Naive B cell (primary cell): ENCODE measurements around the gene MTMR12. TPM values are rescaled to one million over a fixed set of nuclear protein-coding genes. Genes with fewer than 3 reads are reported as not detected.

Experiments
- ATAC-seq, 2 donors: fragments of 150-1000 bp; cut with Tn5 transposase; 2 replicates each; pipeline ENCODE4 v1.10.0; 2021; ENCODE audit warnings: low read depth in 2 of 2, mild to moderate bottlenecking in 2 of 2, moderate library complexity in 2 of 2
- DNase-seq: peaks from one replicate; pipeline ENCODE4 v3.0.0; 2022
- H3K27ac Mint-ChIP-seq, 6 donors: one replicate each; pipeline ENCODE4 v1.8.0; 2020 to 2022; ENCODE audit warnings: mild to moderate bottlenecking in 6 of 6, mixed read lengths in 6 of 6, moderate library complexity in 5 of 6, inconsistent platforms in 2 of 6
- H3K27me3 Mint-ChIP-seq, 3 donors: one replicate each; pipeline ENCODE4 v1.8.0; 2021 to 2022; ENCODE audit warnings: mixed read lengths in 3 of 3, mild to moderate bottlenecking in 1 of 3
- H3K36me3 Mint-ChIP-seq, 2 donors: one replicate each; pipeline ENCODE4 v1.8.0; 2020 to 2022; ENCODE audit warnings: mixed read lengths in 2 of 2, inconsistent platforms in 1 of 2, mild to moderate bottlenecking in 1 of 2
- H3K4me1 Mint-ChIP-seq, 3 donors: one replicate each; pipeline ENCODE4 v1.8.0; 2020 to 2022; ENCODE audit warnings: mixed read lengths in 3 of 3, inconsistent platforms in 1 of 3, mild to moderate bottlenecking in 1 of 3, moderate library complexity in 1 of 3
- H3K4me3 Mint-ChIP-seq, 8 donors: one replicate each; pipeline ENCODE4 v1.8.0; 2020 to 2022; ENCODE audit warnings: mild to moderate bottlenecking in 8 of 8, mixed read lengths in 8 of 8, moderate library complexity in 8 of 8, inconsistent platforms in 2 of 8
- H3K9me3 Mint-ChIP-seq, 7 donors: one replicate each; pipeline ENCODE4 v1.8.0; 2020 to 2022; ENCODE audit warnings: mixed read lengths in 7 of 7, mild to moderate bottlenecking in 5 of 7, inconsistent platforms in 2 of 7, moderate library complexity in 1 of 7
- polyA plus RNA-seq, 6 donors: library from polyadenylated mRNA; unstranded; fragments of 300-500 nt; fragmentation: Illumina TruSeq; gene quantifications; one replicate each; pipeline ENCODE4 v1.2.3, GENCODE V29; 2021; ENCODE audit warnings: low read depth in 6 of 6

Gene MTMR12, protein sequence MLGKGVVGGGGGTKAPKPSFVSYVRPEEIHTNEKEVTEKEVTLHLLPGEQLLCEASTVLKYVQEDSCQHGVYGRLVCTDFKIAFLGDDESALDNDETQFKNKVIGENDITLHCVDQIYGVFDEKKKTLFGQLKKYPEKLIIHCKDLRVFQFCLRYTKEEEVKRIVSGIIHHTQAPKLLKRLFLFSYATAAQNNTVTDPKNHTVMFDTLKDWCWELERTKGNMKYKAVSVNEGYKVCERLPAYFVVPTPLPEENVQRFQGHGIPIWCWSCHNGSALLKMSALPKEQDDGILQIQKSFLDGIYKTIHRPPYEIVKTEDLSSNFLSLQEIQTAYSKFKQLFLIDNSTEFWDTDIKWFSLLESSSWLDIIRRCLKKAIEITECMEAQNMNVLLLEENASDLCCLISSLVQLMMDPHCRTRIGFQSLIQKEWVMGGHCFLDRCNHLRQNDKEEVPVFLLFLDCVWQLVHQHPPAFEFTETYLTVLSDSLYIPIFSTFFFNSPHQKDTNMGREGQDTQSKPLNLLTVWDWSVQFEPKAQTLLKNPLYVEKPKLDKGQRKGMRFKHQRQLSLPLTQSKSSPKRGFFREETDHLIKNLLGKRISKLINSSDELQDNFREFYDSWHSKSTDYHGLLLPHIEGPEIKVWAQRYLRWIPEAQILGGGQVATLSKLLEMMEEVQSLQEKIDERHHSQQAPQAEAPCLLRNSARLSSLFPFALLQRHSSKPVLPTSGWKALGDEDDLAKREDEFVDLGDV
- 10 to 100 TPM; 16.9 to 32.1 (median 20.5) TPM for polyA plus RNA-seq

GRCh38 chr5:32312595-32313332, at the start of gene MTMR12:
MTMR12 (minus strand) TSS chr5:32312939; CDS start chr5:32312838, 101 bp downstream.
- peak within 1 kb of the TSS; percentile 81 to 98 (median 95) for H3K4me3 Mint-ChIP-seq
- DNase-seq (peak; percentile 100), ATAC-seq (peak; percentile 83 to 85)
- peaks cover 0 to 1% (median 0%) of the 10 kb centered on the region in 7 donors for H3K9me3 Mint-ChIP-seq
- no peaks in the 10 kb centered on the region for H3K36me3 Mint-ChIP-seq
- no peaks in the 10 kb centered on the region for H3K27me3 Mint-ChIP-seq
- peak within 1 kb of the TSS; percentile 90 to 98 (median 96) for H3K27ac Mint-ChIP-seq
- peaks cover 38 to 45% (median 43%) of the 10 kb centered on the region in 3 donors for H3K4me1 Mint-ChIP-seq

DNA sequence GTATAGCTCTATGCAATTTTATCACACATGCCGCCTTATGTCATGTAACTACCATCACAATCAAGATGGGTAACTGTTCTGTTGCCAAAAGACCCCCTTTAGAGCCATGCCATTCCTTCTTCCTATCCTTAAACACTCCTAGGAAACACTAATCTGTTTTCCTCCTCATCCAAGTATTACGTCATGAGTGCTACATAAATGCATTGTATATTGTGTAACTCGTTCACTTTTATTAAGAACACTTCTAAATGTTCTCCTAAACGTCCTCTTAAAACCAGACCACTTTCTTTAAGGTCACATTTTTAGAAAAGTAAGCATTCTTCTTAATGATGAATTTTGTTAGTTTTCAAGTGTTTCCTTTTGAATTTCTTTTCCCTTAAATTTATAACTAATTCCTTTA, 49.8 kb upstream of the MTMR12 start:
- no peaks in the 10 kb centered on the region for H3K4me1 Mint-ChIP-seq
- no peaks in the 10 kb centered on the region for H3K9me3 Mint-ChIP-seq
- ATAC-seq (no peak), DNase-seq (no peak)
- peak overlapping the region in 1 of 6 donors; percentile 27 for H3K27ac Mint-ChIP-seq
- no peak overlapping the region for H3K4me3 Mint-ChIP-seq
- no peaks in the 10 kb centered on the region for H3K27me3 Mint-ChIP-seq
- peaks cover 4 to 12% of the 10 kb centered on the region in 2 donors for H3K36me3 Mint-ChIP-seq

GRCh38 chr5:32360906-32361305, 48.2 kb upstream of the MTMR12 start:
- H3K4me3 Mint-ChIP-seq = no peak overlapping the region
- ATAC-seq = no peak
- no peaks in the 10 kb centered on the region for H3K27me3 Mint-ChIP-seq
- peak overlapping the region in 2 of 6 donors; percentile 7 to 28 for H3K27ac Mint-ChIP-seq
- DNase-seq = no peak
- H3K4me1 Mint-ChIP-seq = no peaks in the 10 kb centered on the region
- H3K9me3 Mint-ChIP-seq = no peaks in the 10 kb centered on the region
- peaks cover 5 to 12% of the 10 kb centered on the region in 2 donors for H3K36me3 Mint-ChIP-seq

- Mint-ChIP-seq H3K27ac (peak overlapping the region in 1 of 6 donors; percentile 79), H3K4me1 (no peaks in the 10 kb centered on the region), H3K27me3 (no peaks in the 10 kb centered on the region), H3K9me3 (no peaks in the 10 kb centered on the region), H3K4me3 (no peak overlapping the region), H3K36me3 (peaks cover 12 to 15% of the 10 kb centered on the region in 2 donors)
- DNase-seq (no peak), ATAC-seq (no peak)
Measured at GRCh38 chr5:32358611-32359010, 45.9 kb upstream of the MTMR12 start.

DNA sequence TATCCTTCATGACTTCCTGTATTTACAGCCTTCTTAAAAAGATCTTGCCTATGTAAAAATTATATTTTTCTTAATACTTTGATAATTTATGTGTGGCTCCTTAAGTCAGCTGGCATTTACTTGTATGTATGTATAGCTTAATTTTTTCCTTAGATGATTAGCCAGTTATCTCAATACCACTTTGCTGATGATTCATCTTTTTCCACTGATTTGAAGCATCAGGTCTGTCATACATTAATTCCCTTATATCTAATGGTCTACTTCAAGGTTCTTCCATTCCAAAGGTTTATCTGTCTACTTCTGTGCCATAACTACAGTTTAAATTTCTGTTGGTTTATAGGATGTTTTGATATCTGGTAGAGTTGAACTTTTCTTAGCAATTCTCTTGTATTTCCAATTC, 44.9 kb upstream of the MTMR12 start:
- Mint-ChIP-seq H3K4me1 (no peaks in the 10 kb centered on the region), H3K27me3 (no peaks in the 10 kb centered on the region), H3K9me3 (no peaks in the 10 kb centered on the region), H3K36me3 (peaks cover 6 to 10% of the 10 kb centered on the region in 2 donors), H3K4me3 (no peak overlapping the region), H3K27ac (peak overlapping the region in 1 of 6 donors; percentile 76)
- DNase-seq (no peak), ATAC-seq (no peak)

DNA sequence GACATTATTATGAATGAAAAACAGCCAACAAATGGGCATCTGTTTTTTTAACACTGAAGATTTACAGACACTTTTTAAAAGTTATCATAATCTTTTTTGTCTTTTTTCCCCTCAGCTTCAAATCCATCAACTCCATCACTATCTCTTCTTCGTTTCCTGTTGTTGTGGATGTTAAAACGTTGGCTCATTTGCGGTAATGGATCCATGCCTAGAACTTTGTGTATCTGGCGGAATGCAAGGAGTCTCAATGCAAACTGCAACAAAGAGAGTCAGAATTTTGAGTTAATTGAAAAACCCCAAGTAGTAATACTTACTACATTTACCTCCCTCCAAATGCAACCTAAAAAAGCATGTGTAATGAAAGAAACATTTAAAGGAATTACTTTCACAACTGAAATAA, 42.9 kb upstream of the MTMR12 start:
- Mint-ChIP-seq H3K27me3 (no peaks in the 10 kb centered on the region), H3K9me3 (no peaks in the 10 kb centered on the region), H3K27ac (peak overlapping the region in 2 of 6 donors; percentile 21 to 56), H3K4me1 (no peaks in the 10 kb centered on the region), H3K4me3 (no peak overlapping the region), H3K36me3 (peaks cover 0 to 10% of the 10 kb centered on the region in 2 donors)
- DNase-seq = no peak
- no peak for ATAC-seq

DNA sequence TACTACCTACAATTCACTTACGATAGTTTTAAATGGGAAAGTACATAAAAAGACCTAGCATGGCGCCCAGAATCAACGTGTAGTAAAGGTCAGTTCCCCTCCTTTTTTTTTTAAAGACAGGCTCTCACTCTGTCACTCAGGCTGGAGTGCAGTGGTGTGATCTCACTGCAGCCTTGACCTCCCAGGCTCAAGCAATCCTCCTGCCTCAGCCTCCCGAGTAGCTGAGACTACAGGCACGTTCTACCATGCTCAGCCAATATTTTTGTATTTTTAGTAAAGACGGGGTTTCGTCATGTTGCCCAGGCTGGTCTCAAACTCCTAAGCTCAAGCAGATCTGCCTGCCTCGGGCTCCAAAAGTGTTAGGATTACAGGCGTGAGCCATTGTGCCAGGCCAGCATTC, 40.7 kb upstream of the MTMR12 start:
- H3K27ac Mint-ChIP-seq = peak overlapping the region in 2 of 6 donors; percentile 36 to 60
- ATAC-seq (no peak), DNase-seq (no peak)
- H3K27me3 Mint-ChIP-seq = no peaks in the 10 kb centered on the region
- peaks cover 0 to 7% (median under 1%) of the 10 kb centered on the region in 7 donors for H3K9me3 Mint-ChIP-seq
- H3K4me3 Mint-ChIP-seq = no peak overlapping the region
- H3K4me1 Mint-ChIP-seq = no peaks in the 10 kb centered on the region
- H3K36me3 Mint-ChIP-seq = peaks cover 0 to 18% of the 10 kb centered on the region in 2 donors

DNA sequence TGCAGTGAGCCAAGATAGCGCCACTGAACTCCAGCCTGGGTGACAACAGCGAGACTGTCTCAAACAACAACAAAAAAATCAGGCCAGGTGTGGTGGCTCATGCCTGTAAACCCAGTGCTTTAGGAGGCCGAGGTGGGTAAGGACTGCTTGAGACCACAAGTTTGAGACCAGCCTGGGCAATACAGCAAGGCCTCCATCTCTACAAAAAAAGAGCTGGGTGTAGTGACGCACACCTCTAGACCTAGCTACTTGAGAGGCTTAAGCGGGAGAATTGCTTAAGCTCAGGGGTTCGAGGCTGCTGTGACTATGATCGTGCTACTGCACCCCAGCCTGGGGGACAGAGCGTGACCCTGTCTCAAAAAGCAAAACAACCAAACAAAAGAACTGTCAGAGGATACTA, 39.9 kb upstream of the MTMR12 start:
- H3K4me3 Mint-ChIP-seq = peak overlapping the region in 1 of 8 donors; percentile 60
- no peak overlapping the region for H3K27ac Mint-ChIP-seq

GRCh38 chr5:32346869-32347268, 34.1 kb upstream of the MTMR12 start:
- Mint-ChIP-seq H3K27me3 (no peaks in the 10 kb centered on the region), H3K36me3 (peaks cover 0 to 15% of the 10 kb centered on the region in 2 donors)
- no peak for ATAC-seq

More for the DNA sequence above, 39.9 kb upstream of the MTMR12 start:
- Mint-ChIP-seq H3K27me3 (no peaks in the 10 kb centered on the region), H3K4me1 (no peaks in the 10 kb centered on the region), H3K9me3 (peaks cover under 1 to 13% (median 4%) of the 10 kb centered on the region in 7 donors), H3K36me3 (peaks cover 0 to 20% of the 10 kb centered on the region in 2 donors)
- ATAC-seq (no peak), DNase-seq (no peak)

DNA sequence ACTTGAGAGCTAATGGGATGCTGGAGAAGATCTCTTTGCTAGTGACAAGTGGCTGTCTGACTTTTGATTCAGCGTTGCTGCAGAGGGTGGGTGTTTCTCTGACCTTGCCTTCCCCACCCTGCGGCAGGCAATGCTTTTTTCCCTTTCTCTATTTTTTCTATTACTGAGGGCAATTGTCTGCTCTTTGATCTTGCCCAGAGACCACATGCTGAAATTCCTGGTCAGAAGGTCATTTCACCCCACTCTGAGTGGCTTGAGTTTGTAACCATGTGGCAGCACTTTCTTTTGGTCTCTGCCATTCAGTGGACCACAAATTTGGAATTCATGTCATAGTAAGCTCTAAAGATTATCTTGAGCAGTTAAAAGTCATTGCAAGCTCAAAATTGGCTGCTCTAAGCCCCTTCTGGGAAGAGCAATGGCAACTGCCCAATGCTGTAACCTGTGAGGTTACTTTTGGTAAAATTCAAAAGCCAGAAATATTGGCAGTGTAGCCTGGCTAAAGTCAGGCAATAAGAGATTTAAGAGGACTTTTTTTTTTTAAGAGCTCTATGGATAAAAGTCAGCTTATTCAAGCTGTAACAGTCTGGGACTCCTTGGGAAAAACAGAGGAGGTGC, 30.4 kb upstream of the MTMR12 start:
- DNase-seq (no peak), ATAC-seq (no peak)
- H3K27ac Mint-ChIP-seq = no peak overlapping the region
- H3K36me3 Mint-ChIP-seq = peaks cover 7 to 9% of the 10 kb centered on the region in 2 donors
- H3K4me3 Mint-ChIP-seq = no peak overlapping the region
- H3K9me3 Mint-ChIP-seq = peaks cover 8 to 65% (median 30%) of the 10 kb centered on the region in 7 donors
- no peaks in the 10 kb centered on the region for H3K4me1 Mint-ChIP-seq
- no peaks in the 10 kb centered on the region for H3K27me3 Mint-ChIP-seq

More at GRCh38 chr5:32346869-32347268, 34.1 kb upstream of the MTMR12 start:
- peaks cover 4 to 39% (median 9%) of the 10 kb centered on the region in 7 donors for H3K9me3 Mint-ChIP-seq
- no peak for DNase-seq
- no peaks in the 10 kb centered on the region for H3K4me1 Mint-ChIP-seq
- H3K27ac Mint-ChIP-seq = no peak overlapping the region
- no peak overlapping the region for H3K4me3 Mint-ChIP-seq

GRCh38 chr5:32342656-32343055, 29.9 kb upstream of the MTMR12 start:
- ATAC-seq (no peak), DNase-seq (no peak)
- Mint-ChIP-seq H3K27ac (no peak overlapping the region), H3K4me1 (no peaks in the 10 kb centered on the region), H3K9me3 (peaks cover 7 to 66% (median 31%) of the 10 kb centered on the region in 7 donors), H3K27me3 (no peaks in the 10 kb centered on the region), H3K36me3 (peaks cover 7 to 9% of the 10 kb centered on the region in 2 donors), H3K4me3 (no peak overlapping the region)

- peaks cover 4 to 57% (median 28%) of the 10 kb centered on the region in 7 donors for H3K9me3 Mint-ChIP-seq
- no peak for DNase-seq
- no peak overlapping the region for H3K27ac Mint-ChIP-seq
- no peaks in the 10 kb centered on the region for H3K27me3 Mint-ChIP-seq
- H3K36me3 Mint-ChIP-seq = peaks cover 7 to 9% of the 10 kb centered on the region in 2 donors
- H3K4me1 Mint-ChIP-seq = no peaks in the 10 kb centered on the region
- ATAC-seq = no peak
- no peak overlapping the region for H3K4me3 Mint-ChIP-seq
Measured at GRCh38 chr5:32339878-32340277, 27.1 kb upstream of the MTMR12 start.

- no peak overlapping the region for H3K4me3 Mint-ChIP-seq
- ATAC-seq (no peak), DNase-seq (no peak)
- no peaks in the 10 kb centered on the region for H3K27me3 Mint-ChIP-seq
- H3K36me3 Mint-ChIP-seq = peaks cover 7 to 9% of the 10 kb centered on the region in 2 donors
- no peaks in the 10 kb centered on the region for H3K4me1 Mint-ChIP-seq
- no peak overlapping the region for H3K27ac Mint-ChIP-seq
- H3K9me3 Mint-ChIP-seq = peaks cover 4 to 54% (median 28%) of the 10 kb centered on the region in 7 donors
Measured at GRCh38 chr5:32339198-32339597, 26.5 kb upstream of the MTMR12 start.
